HepG2 (cell line): ENCODE results near the gene CCDC83. TPM values are rescaled to one million over a fixed set of nuclear protein-coding genes. Genes with fewer than 3 reads are reported as not detected.

Experiments
- ATAC-seq: fragments of 200-7000 bp; cut with Tn5 transposase; 3 replicates; pipeline ENCODE4 v1.9.1; 2020; ENCODE audit warnings: mild to moderate bottlenecking, moderate library complexity
- BruUV-seq: library from RNA; stranded (reverse); fragments of 400-500 nt; replicated peaks from 2 replicates; lab custom pipeline; 2021; lab: Mats Ljungman, UMichigan
- CTCF ChIA-PET: fragments of 300-600 bp; formaldehyde crosslinking; extraction: SDS; loops from one replicate; lab custom pipeline; 2021; ENCODE audit warnings: low total read pairs, inconsistent platforms, low intra/inter-chr PET ratio; lab: Yijun Ruan, JAX
- POLR2A ChIA-PET: fragments of 350-600 bp; sonication (Branson Sonifier 250); formaldehyde crosslinking; loops from one replicate; lab custom pipeline; 2020; ENCODE audit warnings: antibody characterized with exemption, inconsistent platforms; lab: Yijun Ruan, JAX
- DNase-seq: peaks from one replicate; pipeline ENCODE4 v3.0.0-alpha.2; 2015; ENCODE audit warnings: low spot score
- FAIRE-seq: peaks from 3 replicates; lab custom pipeline; 2011; peaks lifted over from hg19 to GRCh38; lab: Jason Lieb, UNC
- H2AFZ ChIP-seq: one replicate; pipeline ENCODE4 v1.6.1; 2011; ENCODE audit warnings: low read length, inconsistent platforms
- H3K27ac ChIP-seq: fragments of 300-600 bp; 3 replicates; pipeline ENCODE4 v1.8.0; 2011; ENCODE audit warnings: mixed run types, mild to moderate bottlenecking, mixed read lengths, low read length, inconsistent platforms; ENCODE audit not compliant: insufficient read depth; ENCODE audit errors: extremely low read length
- H3K27me3 ChIP-seq, 2 experiments: fragments of 200-600 bp in 1 of 2; 2 replicates in 1 of 2; 3 replicates in 1 of 2; pipeline versions ENCODE4 v1.6.0 to v1.8.0; 2011; ENCODE audit warnings: low read length in 2 of 2, mild to moderate bottlenecking in 2 of 2, moderate library complexity in 2 of 2, inconsistent platforms in 1 of 2; ENCODE audit not compliant: insufficient read depth in 2 of 2, control insufficient read depth in 1 of 2
- H3K36me3 ChIP-seq, 2 experiments: fragments of 200-600 bp in 1 of 2; replicated peaks in 1 of 2; 2 replicates in 1 of 2; 3 replicates in 1 of 2; pipeline versions ENCODE4 v1.5.1 to v1.8.0; 2011; ENCODE audit warnings: low read length in 2 of 2, inconsistent platforms in 1 of 2; ENCODE audit not compliant: insufficient read depth in 2 of 2, control insufficient read depth in 1 of 2
- H3K4me1 ChIP-seq: 2 replicates; pipeline ENCODE4 v1.5.1; 2012; ENCODE audit warnings: low read length, inconsistent platforms; ENCODE audit not compliant: insufficient read depth
- H3K4me2 ChIP-seq: 2 replicates; pipeline ENCODE4 v1.6.0; 2011; ENCODE audit warnings: low read depth, low read length, inconsistent platforms
- H3K4me3 ChIP-seq, 3 experiments: fragments of 200-600 bp in 1 of 3; sonication (generic), shearing (Covaris generic) in 1 of 3; replicated peaks in 1 of 3; 2 replicates each; pipeline ENCODE4 v1.5.1; 2011 to 2016; ENCODE audit warnings: low read length in 3 of 3, inconsistent platforms in 2 of 3, low read depth in 2 of 3, mild to moderate bottlenecking in 2 of 3, control low read depth in 1 of 3, mixed read lengths in 1 of 3; ENCODE audit not compliant: insufficient read depth in 1 of 3
- H3K79me2 ChIP-seq: one replicate; pipeline ENCODE4 v1.6.1; 2011; ENCODE audit warnings: low read length, inconsistent platforms; ENCODE audit not compliant: insufficient read depth
- H3K9ac ChIP-seq: 2 replicates; pipeline ENCODE4 v1.6.0; 2011; ENCODE audit warnings: mild to moderate bottlenecking, low read depth, low read length, inconsistent platforms; ENCODE audit not compliant: insufficient read depth
- H3K9me3 ChIP-seq: 2 replicates; pipeline ENCODE4 v1.5.1; 2012; ENCODE audit warnings: mild to moderate bottlenecking, low read length
- H4K20me1 ChIP-seq: 2 replicates; pipeline ENCODE4 v1.6.0; 2011; ENCODE audit warnings: inconsistent platforms, mild to moderate bottlenecking, low read length, moderate library complexity; ENCODE audit not compliant: insufficient read depth
- ATF7 ChIP-seq, 2 experiments: fragments of 450-650 bp in 1 of 2; sonication (generic) in 1 of 2; formaldehyde crosslinking in 1 of 2; IDR thresholded peaks; 2 replicates each; pipeline versions ENCODE4 v1.4.0 to v1.6.1; 2016 to 2020; ENCODE audit warnings: antibody characterized with exemption in 1 of 2, mild to moderate bottlenecking in 1 of 2, missing genetic modification reagents in 1 of 2
- E2F2 ChIP-seq: sonication (generic); formaldehyde crosslinking; IDR thresholded peaks from 2 replicates; pipeline ENCODE4 v1.4.0; 2020; ENCODE audit warnings: missing genetic modification reagents, borderline replicate concordance
- FOSL2 ChIP-seq: sonication (generic); formaldehyde crosslinking; IDR thresholded peaks from 2 replicates; pipeline ENCODE4 v1.4.0; 2020; ENCODE audit warnings: missing genetic modification reagents
- HOXA9 ChIP-seq: sonication (generic); formaldehyde crosslinking; IDR thresholded peaks from 2 replicates; pipeline ENCODE4 v1.8.1; 2022; ENCODE audit warnings: missing genetic modification reagents, mild to moderate bottlenecking, moderate library complexity, borderline replicate concordance
- LCORL ChIP-seq, 2 experiments: fragments of 450-650 bp in 1 of 2; sonication (generic) in 1 of 2; formaldehyde crosslinking in 1 of 2; IDR thresholded peaks; 2 replicates each; pipeline versions ENCODE4 v1.5.0 to v1.6.1; 2017 to 2020; ENCODE audit warnings: antibody characterized with exemption in 1 of 2, missing genetic modification reagents in 1 of 2
- NFE2L2 ChIP-seq: fragments of 150-350 bp; IDR thresholded peaks from 2 replicates; pipeline ENCODE4 v1.6.1; 2014; ENCODE audit warnings: low read length
- SP4 ChIP-seq: sonication (generic); formaldehyde crosslinking; IDR thresholded peaks from 2 replicates; pipeline ENCODE4 v1.8.1; 2023; ENCODE audit warnings: mild to moderate bottlenecking, missing genetic modification reagents
- ZNF720 ChIP-seq: sonication (generic); formaldehyde crosslinking; IDR thresholded peaks from 2 replicates; pipeline ENCODE4 v1.4.0; 2020; ENCODE audit warnings: missing genetic modification reagents
- ZNF75D ChIP-seq: sonication (generic); formaldehyde crosslinking; IDR thresholded peaks from 2 replicates; pipeline ENCODE4 v1.8.1; 2023; ENCODE audit warnings: missing genetic modification reagents, mild to moderate bottlenecking, borderline replicate concordance
- WGBS: methylation state at CpG from one replicate; pipeline ENCODE4 v1.1.6; 2017; ENCODE audit warnings: low lambda C conversion rate; 5-methylcytosine and 5-hydroxymethylcytosine counted together
- in situ Hi-C: cut with HindIII; loops from 2 replicates; pipeline ENCODE4 v1.10.0; 2017; ENCODE audit warnings: low pct_unique_long_range_greater_than_20kb; ENCODE audit not compliant: extremely low pct_ligation_motif_present
- intact Hi-C: fragments of 100-400 bp; cut with micrococcal nuclease; formaldehyde crosslinking; loops from one replicate; pipeline ENCODE4 v1.10.0; 2022; ENCODE audit not compliant: unreplicated experiment
- polyA plus RNA-seq, 8 experiments: library from polyadenylated mRNA; depleted of rRNA in 3 of 8; stranded (reverse) in 7 of 8; unstranded in 1 of 8; fragments of >200 nt; fragmentation: Illumina TruSeq in 4 of 8; extraction: Trizol in 4 of 8; gene quantifications; 2 replicates each; pipeline versions ENCODE4 v1.2.1 to v1.2.3, GENCODE V29; 2011 to 2016; ENCODE audit warnings: low read depth in 4 of 8, missing spikeins in 1 of 8, mixed read lengths in 1 of 8; ENCODE audit not compliant: insufficient read depth in 1 of 8
- total RNA-seq, 5 experiments: library from RNA; depleted of rRNA; stranded (reverse); fragments of >200 nt; fragmentation: Illumina TruSeq; extraction: Trizol; gene quantifications; 2 replicates each; pipeline ENCODE4 v1.2.3, GENCODE V29; 2016; ENCODE audit warnings: low read depth in 1 of 5
- TF ChIP-seq, protein P1 (sequence below): sonication (generic); formaldehyde crosslinking; IDR thresholded peaks from 2 replicates; pipeline ENCODE4 v1.5.0; 2020; ENCODE audit warnings: mild to moderate bottlenecking, missing genetic modification reagents

The CCDC83 gene
- total and polyA plus RNA-seq, 2 of the 13 experiments (the other 11 are each of a cell fraction or from before 2014, with no cell fraction given), result not detected

GRCh38 chr11:85844439-85845123 lies 10.6 kb upstream of the CCDC83 start:
- no peaks in the 10 kb centered on the region for H3K79me2 ChIP-seq
- no peak overlapping the region for H3K27ac ChIP-seq
- FAIRE-seq (no peak), DNase-seq (no peak), ATAC-seq (no peak; the same call in 2 of the 3 replicates)
- no peak overlapping the region for H2AFZ ChIP-seq
- intact Hi-C loops, result no loop called here
- H3K9ac ChIP-seq, result no peak overlapping the region
- H3K36me3 ChIP-seq, result no peaks in the 10 kb centered on the region
- POLR2A ChIA-PET, result no interaction called here
- TF ChIP-seq FOSL2 (peak; percentile 41), HOXA9 (CRISPR knock-in tag) (no peak), ATF7 (IDR thresholded peaks at IDR 0.05) (peak; percentile 82), ATF7 (CRISPR knock-in tag; IDR thresholded peaks at IDR 0.05) (no peak), NFE2L2 (0 out of 2 replicates have a peak, but pooled peaks have one; percentile 38)
- no peaks in the 10 kb centered on the region for H4K20me1 ChIP-seq
- in situ Hi-C loops, result no loop called here
- BruUV-seq, result no TSS peak
- CTCF ChIA-PET, result no interaction called here
- H3K9me3 ChIP-seq, result no peaks in the 10 kb centered on the region
- no peak overlapping the region for H3K4me3 ChIP-seq
- H3K4me2 ChIP-seq, result no peak overlapping the region
- H3K4me1 ChIP-seq, result no peaks in the 10 kb centered on the region
- WGBS, result 31% methylated on average over 2 of the region's 2 CpGs
- H3K27me3 ChIP-seq, result no peaks in the 10 kb centered on the region

DNA sequence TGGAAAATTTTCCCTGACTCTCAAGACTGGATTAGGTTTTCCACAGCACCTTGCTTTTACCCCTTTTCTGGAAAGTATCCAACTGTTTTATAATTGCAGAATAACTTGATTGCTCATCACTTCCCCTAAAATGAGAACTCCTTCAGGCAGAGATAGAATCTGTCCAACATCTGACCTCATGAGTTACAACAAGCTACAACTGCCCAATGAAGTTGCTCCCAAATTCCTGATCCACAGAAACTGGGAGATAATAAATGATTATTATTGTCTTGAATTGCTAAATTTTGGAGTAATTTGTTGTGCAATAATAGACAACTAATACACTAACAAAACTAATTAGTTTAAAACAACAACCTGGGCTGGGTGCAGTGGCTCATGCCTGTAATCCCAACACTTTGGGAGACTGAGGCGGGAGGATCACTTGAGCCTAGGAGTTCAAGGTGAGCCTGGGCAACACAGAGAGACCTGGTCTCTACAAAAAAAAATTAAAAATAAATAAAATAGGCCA lies 10.0 kb upstream of the CCDC83 start:
- Histone ChIP-seq H3K79me2 (no peaks in the 10 kb centered on the region), H3K9ac (no peak overlapping the region), H3K27me3 (no peaks in the 10 kb centered on the region), H3K27ac (no peak overlapping the region), H4K20me1 (no peaks in the 10 kb centered on the region), H3K4me1 (no peaks in the 10 kb centered on the region), H2AFZ (no peak overlapping the region), H3K9me3 (no peaks in the 10 kb centered on the region), H3K36me3 (no peaks in the 10 kb centered on the region), H3K4me3 (no peak overlapping the region), H3K4me2 (no peak overlapping the region)
- POLR2A ChIA-PET, result no interaction called here
- no peak for DNase-seq
- no peak for FAIRE-seq
- WGBS, result 96% methylated on average over 1 of the region's 1 CpG
- intact Hi-C loops (no loop called here), in situ Hi-C loops (no loop called here)
- ATAC-seq, result no peak
- CTCF ChIA-PET, result no interaction called here
- TF ChIP-seq, protein P1, sequence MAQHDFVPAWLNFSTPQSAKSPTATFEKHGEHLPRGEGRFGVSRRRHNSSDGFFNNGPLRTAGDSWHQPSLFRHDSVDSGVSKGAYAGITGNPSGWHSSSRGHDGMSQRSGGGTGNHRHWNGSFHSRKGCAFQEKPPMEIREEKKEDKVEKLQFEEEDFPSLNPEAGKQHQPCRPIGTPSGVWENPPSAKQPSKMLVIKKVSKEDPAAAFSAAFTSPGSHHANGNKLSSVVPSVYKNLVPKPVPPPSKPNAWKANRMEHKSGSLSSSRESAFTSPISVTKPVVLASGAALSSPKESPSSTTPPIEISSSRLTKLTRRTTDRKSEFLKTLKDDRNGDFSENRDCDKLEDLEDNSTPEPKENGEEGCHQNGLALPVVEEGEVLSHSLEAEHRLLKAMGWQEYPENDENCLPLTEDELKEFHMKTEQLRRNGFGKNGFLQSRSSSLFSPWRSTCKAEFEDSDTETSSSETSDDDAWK, result no peak
- TF ChIP-seq ZNF720 (CRISPR knock-in tag), result no peak
- TF ChIP-seq E2F2 (CRISPR knock-in tag), result no peak
- no peak for TF ChIP-seq ZNF75D
- TF ChIP-seq SP4, result no peak
- TF ChIP-seq LCORL (IDR thresholded peaks at IDR 0.05), result no peak
- no peak for TF ChIP-seq LCORL (CRISPR knock-in tag; IDR thresholded peaks at IDR 0.05)
- BruUV-seq, result no TSS peak
